Bronchial epithelial cell (primary cell): ENCODE data around the gene ACOD1. TPM values are rescaled to one million over a fixed set of nuclear protein-coding genes. Genes with fewer than 3 reads are reported as not detected.
"Not testable (repeated sequence)": the region's sequence is repeated elsewhere in the genome, so short reads cannot be mapped to it uniquely, and the experiment has no call there.

Source experiments
- DNase-seq: peaks from one replicate; pipeline ENCODE4 v3.0.0-alpha.2; 2010; ENCODE audit warnings: low read depth
- FAIRE-seq: peaks from 2 replicates; lab custom pipeline; 2011; peaks lifted over from hg19 to GRCh38; lab: Jason Lieb, UNC
- H3K27me3 ChIP-seq: 2 replicates; pipeline ENCODE4 v1.5.1; 2011; ENCODE audit warnings: low read length; ENCODE audit not compliant: control insufficient read depth, insufficient read depth
- H3K36me3 ChIP-seq: 2 replicates; pipeline ENCODE4 v1.5.1; 2011; ENCODE audit warnings: low read length; ENCODE audit not compliant: control insufficient read depth, insufficient read depth
- H3K4me3 ChIP-seq: 2 replicates; pipeline ENCODE4 v1.5.1; 2011; ENCODE audit warnings: mild to moderate bottlenecking, low read depth, low read length, control low read depth
- total RNA-seq: library from RNA; depleted of rRNA; stranded (reverse); fragments of >200 nt; gene quantifications from 2 replicates; pipeline ENCODE4 v1.2.1, GENCODE V29; 2014
- TF ChIP-seq, protein P1 (sequence below): IDR thresholded peaks from 2 replicates; pipeline ENCODE4 v1.5.1; 2011; ENCODE audit warnings: mild to moderate bottlenecking, moderate library complexity, low read length, control low read depth, inconsistent platforms; ENCODE audit not compliant: insufficient read depth, severe bottlenecking

ACOD1 gene
- total RNA-seq = not detected in 2 replicates

DNA sequence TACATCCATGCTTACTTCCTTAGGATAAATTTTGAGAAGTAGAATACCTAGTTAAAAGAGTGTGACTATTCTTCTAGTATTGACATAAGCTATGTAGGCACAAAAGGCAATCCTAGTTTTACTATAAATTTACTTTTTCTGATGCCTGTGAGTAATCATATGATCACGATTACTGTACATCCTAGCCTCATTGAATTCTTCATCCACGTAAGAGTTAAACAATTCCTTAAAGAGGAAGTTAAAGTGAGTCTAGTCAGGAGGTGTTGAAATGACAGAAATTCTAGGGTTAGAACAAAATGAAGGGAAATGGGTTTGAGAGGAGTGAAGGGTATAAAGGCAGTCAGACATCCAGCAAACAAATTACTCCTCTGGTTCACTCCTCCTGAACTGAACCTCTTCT, at the start of gene ACOD1:
ACOD1 (plus strand) TSS at position 363 of the 400 bp plus-strand sequence. CDS start 48 bp downstream, outside the sequence.
- no peak within 1 kb of the TSS for H3K4me3 ChIP-seq
- FAIRE-seq (no peak), DNase-seq (peak; percentile 60)
- no peaks in the 10 kb centered on the region for H3K36me3 ChIP-seq
- H3K27me3 ChIP-seq = no peaks in the 10 kb centered on the region
- TF ChIP-seq, protein P1, sequence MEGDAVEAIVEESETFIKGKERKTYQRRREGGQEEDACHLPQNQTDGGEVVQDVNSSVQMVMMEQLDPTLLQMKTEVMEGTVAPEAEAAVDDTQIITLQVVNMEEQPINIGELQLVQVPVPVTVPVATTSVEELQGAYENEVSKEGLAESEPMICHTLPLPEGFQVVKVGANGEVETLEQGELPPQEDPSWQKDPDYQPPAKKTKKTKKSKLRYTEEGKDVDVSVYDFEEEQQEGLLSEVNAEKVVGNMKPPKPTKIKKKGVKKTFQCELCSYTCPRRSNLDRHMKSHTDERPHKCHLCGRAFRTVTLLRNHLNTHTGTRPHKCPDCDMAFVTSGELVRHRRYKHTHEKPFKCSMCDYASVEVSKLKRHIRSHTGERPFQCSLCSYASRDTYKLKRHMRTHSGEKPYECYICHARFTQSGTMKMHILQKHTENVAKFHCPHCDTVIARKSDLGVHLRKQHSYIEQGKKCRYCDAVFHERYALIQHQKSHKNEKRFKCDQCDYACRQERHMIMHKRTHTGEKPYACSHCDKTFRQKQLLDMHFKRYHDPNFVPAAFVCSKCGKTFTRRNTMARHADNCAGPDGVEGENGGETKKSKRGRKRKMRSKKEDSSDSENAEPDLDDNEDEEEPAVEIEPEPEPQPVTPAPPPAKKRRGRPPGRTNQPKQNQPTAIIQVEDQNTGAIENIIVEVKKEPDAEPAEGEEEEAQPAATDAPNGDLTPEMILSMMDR = no peak

DNA sequence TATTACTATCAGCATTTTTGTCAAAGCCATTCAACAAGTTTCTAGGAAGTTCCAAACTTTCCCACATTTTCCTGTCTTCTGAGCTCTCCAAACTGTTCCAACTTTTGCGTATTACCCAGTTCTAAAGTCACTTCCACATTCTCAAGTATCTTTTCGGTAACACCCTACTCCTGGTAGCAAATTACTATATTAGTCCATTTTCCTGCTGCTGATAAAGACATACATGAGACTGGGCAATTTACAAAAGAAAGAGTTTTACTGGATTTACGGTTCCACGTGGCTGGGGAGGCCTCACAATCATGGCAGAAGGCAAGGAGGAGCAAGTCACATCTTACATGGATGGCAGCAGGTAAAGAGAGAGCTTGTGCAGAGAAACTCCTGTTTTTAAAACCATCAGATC, 49.2 kb upstream of the ACOD1 start:
- not testable (repeated sequence) for H3K27me3 ChIP-seq, H3K4me3 ChIP-seq, DNase-seq, H3K36me3 ChIP-seq, FAIRE-seq

DNA sequence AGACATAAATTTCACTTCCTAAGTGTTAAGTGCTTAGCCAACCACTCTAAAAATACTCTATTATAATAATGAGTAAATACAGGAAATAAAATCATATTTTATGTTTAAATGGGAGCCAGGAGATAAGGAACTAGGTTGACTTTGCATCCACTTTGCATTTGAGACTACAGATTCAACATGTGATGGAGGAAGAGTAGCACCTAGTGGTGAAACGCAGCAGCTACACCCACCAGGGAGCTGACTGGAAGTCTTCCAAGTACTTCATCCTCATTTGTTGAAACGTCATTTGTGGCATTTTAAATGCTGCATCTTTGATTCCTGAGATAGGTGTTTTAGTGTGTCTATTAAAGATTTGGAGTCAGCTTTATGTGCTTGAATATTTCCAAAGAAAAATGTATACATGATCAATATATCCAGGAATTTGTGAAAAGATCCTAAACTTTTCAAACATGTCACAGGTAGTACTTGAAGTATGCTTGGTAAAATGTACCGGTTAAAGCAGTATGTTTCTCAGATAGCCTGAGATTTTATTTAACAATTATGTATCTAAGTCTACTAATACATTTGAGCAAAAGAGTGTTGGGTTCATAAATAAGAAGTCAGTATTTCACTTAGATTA, 44.7 kb upstream of the ACOD1 start:
- no peaks in the 10 kb centered on the region for H3K36me3 ChIP-seq
- TF ChIP-seq, protein P1 = peak; percentile 93
- H3K4me3 ChIP-seq = no peak overlapping the region
- FAIRE-seq (peak; percentile 98), DNase-seq (peak; percentile 78)
- peaks cover 2% of the 10 kb centered on the region for H3K27me3 ChIP-seq

DNA sequence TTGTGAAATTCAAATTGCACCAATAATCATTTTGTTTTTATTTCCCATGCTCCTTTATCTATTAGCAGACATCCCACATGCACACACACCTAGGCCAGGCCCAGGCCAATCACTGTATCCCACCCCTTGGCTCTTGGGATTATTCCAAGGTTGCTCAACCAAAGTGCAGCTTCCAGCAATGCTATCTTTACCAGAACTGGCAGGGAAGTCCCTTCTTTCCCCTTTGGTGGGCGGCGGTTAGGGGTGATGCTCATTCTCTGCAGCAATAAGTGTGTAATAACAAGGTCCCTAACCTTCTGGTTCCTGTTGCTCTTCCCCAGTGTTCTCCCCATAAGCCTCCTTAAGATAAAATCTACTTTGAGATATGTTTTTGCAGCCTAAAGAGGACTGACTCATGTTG, 43.8 kb upstream of the ACOD1 start:
- FAIRE-seq = no peak
- no peak for DNase-seq

DNA sequence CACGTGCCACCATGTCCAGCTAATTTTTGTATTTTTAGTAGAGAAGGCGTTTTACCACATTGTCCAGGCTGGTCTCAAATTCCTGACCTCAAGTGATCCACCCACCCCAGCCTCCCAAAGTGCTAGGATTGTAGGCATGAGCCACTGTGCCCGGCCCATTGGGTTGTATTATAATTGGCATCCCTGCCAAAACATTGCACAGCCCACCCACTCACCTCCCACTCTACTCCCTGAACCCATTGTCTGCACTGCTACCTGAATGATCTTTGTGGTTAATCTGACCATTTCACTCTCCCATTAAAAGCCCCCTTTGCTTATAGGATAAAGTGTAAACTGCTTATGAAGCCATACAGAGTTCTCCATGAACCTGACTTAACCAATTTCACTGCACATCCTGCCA, 35.8 kb upstream of the ACOD1 start:
- TF ChIP-seq, protein P1 = no peak
- no peak for DNase-seq
- Histone ChIP-seq H3K27me3 (no peaks in the 10 kb centered on the region), H3K4me3 (no peak overlapping the region), H3K36me3 (no peaks in the 10 kb centered on the region)
- no peak for FAIRE-seq

More for the DNA sequence above, 43.8 kb upstream of the ACOD1 start:
- no peaks in the 10 kb centered on the region for H3K36me3 ChIP-seq
- no peak overlapping the region for H3K4me3 ChIP-seq
- TF ChIP-seq, protein P1 = no peak
- peaks cover 2% of the 10 kb centered on the region for H3K27me3 ChIP-seq

DNA sequence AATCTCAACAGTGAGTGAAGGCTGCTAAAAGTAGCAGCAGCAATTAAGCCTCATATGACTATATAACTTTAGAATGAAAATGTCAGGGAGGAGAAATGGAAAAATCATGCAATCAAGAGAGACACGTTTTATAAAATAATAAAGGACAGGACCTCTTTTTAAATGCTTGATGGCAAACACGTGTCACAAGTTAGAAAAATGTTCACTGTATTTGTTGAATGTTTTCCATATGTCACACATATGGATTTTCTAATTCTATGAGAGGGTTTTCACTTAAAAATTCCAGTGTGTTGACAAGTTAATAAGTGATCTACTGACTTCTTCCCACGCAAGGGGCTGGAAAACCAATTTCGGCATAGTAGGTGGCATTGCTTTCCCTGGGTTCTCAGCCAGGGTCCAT, 34.4 kb upstream of the ACOD1 start:
- no peak overlapping the region for H3K4me3 ChIP-seq
- no peaks in the 10 kb centered on the region for H3K27me3 ChIP-seq
- TF ChIP-seq, protein P1 = no peak
- DNase-seq (no peak), FAIRE-seq (no peak)
- H3K36me3 ChIP-seq = no peaks in the 10 kb centered on the region
